Measurements from ENCODE around the gene OSBPL9.

The OSBPL9 gene

GRCh38 chr1:51733793-51734522, 117.1 kb downstream of the OSBPL9 start:
- Histone ChIP-seq H3K9me3 (ENCODE audit: low read length) (no peaks in the 10 kb centered on the region), H3K36me3 (ENCODE audit: insufficient read depth, low read length) (no peaks in the 10 kb centered on the region), H2AFZ (ENCODE audit: low read depth, low read length) (no peak overlapping the region), H3K27me3 (ENCODE audit: insufficient read depth, low read length) (no peaks in the 10 kb centered on the region), H3K4me1 (ENCODE audit: insufficient read depth, low read length) (peaks cover 19% of the 10 kb centered on the region), H3K4me3 (ENCODE audit: low read length) (no peak overlapping the region)

- no peaks in the 10 kb centered on the region for H3K36me3 ChIP-seq (ENCODE audit: insufficient read depth, low read length)
- peaks cover 18% of the 10 kb centered on the region for H3K4me1 ChIP-seq (ENCODE audit: insufficient read depth, low read length)
- no peaks in the 10 kb centered on the region for H3K27me3 ChIP-seq (ENCODE audit: insufficient read depth, low read length)
- no peak overlapping the region for H3K4me3 ChIP-seq (ENCODE audit: low read length)
- no peaks in the 10 kb centered on the region for H3K9me3 ChIP-seq (ENCODE audit: low read length)
- H2AFZ ChIP-seq (ENCODE audit: low read depth, low read length) = no peak overlapping the region
Measured at GRCh38 chr1:51734896-51735745, 118.2 kb downstream of the OSBPL9 start.

- Histone ChIP-seq H3K9me3 (ENCODE audit: low read length) (no peaks in the 10 kb centered on the region), H3K36me3 (ENCODE audit: insufficient read depth, low read length) (no peaks in the 10 kb centered on the region), H3K4me3 (ENCODE audit: low read length) (no peak overlapping the region), H2AFZ (ENCODE audit: low read depth, low read length) (no peak overlapping the region), H3K4me1 (ENCODE audit: insufficient read depth, low read length) (peaks cover 14% of the 10 kb centered on the region), H3K27me3 (ENCODE audit: insufficient read depth, low read length) (no peaks in the 10 kb centered on the region)
Measured at GRCh38 chr1:51735746-51736254, 118.9 kb downstream of the OSBPL9 start.

DNA sequence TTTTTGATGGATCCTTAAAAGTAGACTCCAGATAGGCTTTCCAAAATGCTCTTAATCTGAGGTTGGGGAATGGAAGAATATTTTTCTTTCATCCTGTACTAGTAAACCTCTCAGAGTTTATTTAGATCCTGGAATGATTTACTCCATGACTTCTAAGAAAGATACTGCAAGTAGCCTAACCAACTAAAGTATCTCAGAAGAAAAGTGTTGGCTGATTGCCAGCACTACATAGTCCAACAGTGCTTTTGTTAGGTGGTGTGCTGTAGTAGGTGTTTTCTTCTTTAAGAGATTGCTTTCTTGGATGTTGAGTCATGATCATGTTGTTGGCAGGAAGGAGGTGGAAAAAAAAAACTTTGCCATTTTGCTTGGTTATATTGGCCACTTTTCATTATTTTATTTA, 119.8 kb downstream of the OSBPL9 start:
- no peak overlapping the region for H2AFZ ChIP-seq (ENCODE audit: low read depth, low read length)

GRCh38 chr1:51738681-51739080, 121.8 kb downstream of the OSBPL9 start:
- no peak overlapping the region for H2AFZ ChIP-seq (ENCODE audit: low read depth, low read length)
- H3K36me3 ChIP-seq (ENCODE audit: insufficient read depth, low read length) = no peaks in the 10 kb centered on the region
- peaks cover 6% of the 10 kb centered on the region for H3K4me1 ChIP-seq (ENCODE audit: insufficient read depth, low read length)
- H3K27me3 ChIP-seq (ENCODE audit: insufficient read depth, low read length) = no peaks in the 10 kb centered on the region
- no peak overlapping the region for H3K4me3 ChIP-seq (ENCODE audit: low read length)
- no peaks in the 10 kb centered on the region for H3K9me3 ChIP-seq (ENCODE audit: low read length)

More for the DNA sequence above, 119.8 kb downstream of the OSBPL9 start:
- no peak overlapping the region for H3K4me3 ChIP-seq (ENCODE audit: low read length)
- H3K27me3 ChIP-seq (ENCODE audit: insufficient read depth, low read length) = no peaks in the 10 kb centered on the region
- H3K4me1 ChIP-seq (ENCODE audit: insufficient read depth, low read length) = peaks cover 9% of the 10 kb centered on the region
- no peaks in the 10 kb centered on the region for H3K36me3 ChIP-seq (ENCODE audit: insufficient read depth, low read length)
- no peaks in the 10 kb centered on the region for H3K9me3 ChIP-seq (ENCODE audit: low read length)

GRCh38 chr1:51740652-51741051, 123.8 kb downstream of the OSBPL9 start:
- Histone ChIP-seq H3K27me3 (ENCODE audit: insufficient read depth, low read length) (no peaks in the 10 kb centered on the region), H2AFZ (ENCODE audit: low read depth, low read length) (no peak overlapping the region), H3K4me1 (ENCODE audit: insufficient read depth, low read length) (peaks cover 4% of the 10 kb centered on the region), H3K4me3 (ENCODE audit: low read length) (no peak overlapping the region), H3K9me3 (ENCODE audit: low read length) (no peaks in the 10 kb centered on the region), H3K36me3 (ENCODE audit: insufficient read depth, low read length) (no peaks in the 10 kb centered on the region)

GRCh38 chr1:51741121-51741681, 124.3 kb downstream of the OSBPL9 start:
- no peak overlapping the region for H3K4me3 ChIP-seq (ENCODE audit: low read length)
- no peak overlapping the region for H2AFZ ChIP-seq (ENCODE audit: low read depth, low read length)

DNA sequence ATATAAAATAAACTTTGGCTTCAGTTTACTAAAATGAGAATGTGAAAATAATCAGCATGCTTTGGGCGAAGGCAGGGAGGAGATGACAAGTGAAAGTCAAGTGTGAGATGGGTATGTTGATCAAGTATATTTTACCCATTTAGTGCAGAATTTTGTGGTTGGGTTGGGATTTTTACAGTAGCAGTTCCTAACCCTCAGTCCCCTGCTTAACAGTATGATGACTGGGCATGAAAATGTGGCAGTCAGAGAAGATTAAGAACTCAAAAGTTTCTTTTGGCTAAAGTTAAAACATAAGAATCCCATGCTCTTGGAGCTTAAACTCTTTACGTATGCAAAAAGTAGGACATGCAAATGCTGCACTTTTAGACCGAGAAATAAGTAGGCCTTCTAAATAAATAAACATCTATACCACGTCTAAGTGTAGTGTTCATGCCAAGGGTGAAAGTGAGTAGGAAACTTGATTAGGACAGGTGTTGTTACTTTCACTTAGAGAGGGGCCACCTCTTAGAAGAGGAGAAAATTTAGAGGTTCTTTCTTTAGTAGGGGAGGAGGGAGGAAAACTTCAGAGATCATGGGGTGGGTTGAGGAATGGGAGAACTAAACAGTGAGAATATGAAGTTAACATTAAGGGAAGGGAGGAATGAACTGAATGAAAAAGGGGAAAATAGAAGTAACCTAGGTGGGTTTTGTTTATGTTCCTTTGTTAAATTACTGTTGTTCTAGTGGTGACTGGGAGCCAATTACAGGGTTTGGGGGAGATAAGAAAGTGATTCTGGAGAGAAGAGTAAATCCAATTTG, 127.8 kb downstream of the OSBPL9 start:
- no peaks in the 10 kb centered on the region for H3K4me1 ChIP-seq (ENCODE audit: insufficient read depth, low read length)
- H3K4me3 ChIP-seq (ENCODE audit: low read length) = no peak overlapping the region
- peaks cover 11% of the 10 kb centered on the region for H3K36me3 ChIP-seq (ENCODE audit: insufficient read depth, low read length)
- no peaks in the 10 kb centered on the region for H3K27me3 ChIP-seq (ENCODE audit: insufficient read depth, low read length)
- no peak overlapping the region for H2AFZ ChIP-seq (ENCODE audit: low read depth, low read length)
- no peaks in the 10 kb centered on the region for H3K9me3 ChIP-seq (ENCODE audit: low read length)

More at GRCh38 chr1:51741121-51741681, 124.3 kb downstream of the OSBPL9 start:
- Histone ChIP-seq H3K9me3 (ENCODE audit: low read length) (no peaks in the 10 kb centered on the region), H3K4me1 (ENCODE audit: insufficient read depth, low read length) (peaks cover 4% of the 10 kb centered on the region), H3K36me3 (ENCODE audit: insufficient read depth, low read length) (no peaks in the 10 kb centered on the region), H3K27me3 (ENCODE audit: insufficient read depth, low read length) (no peaks in the 10 kb centered on the region)

GRCh38 chr1:51745304-51745570, 128.3 kb downstream of the OSBPL9 start:
- H3K4me3 ChIP-seq (ENCODE audit: low read length) = no peak overlapping the region
- H3K27me3 ChIP-seq (ENCODE audit: insufficient read depth, low read length) = no peaks in the 10 kb centered on the region
- H3K36me3 ChIP-seq (ENCODE audit: insufficient read depth, low read length) = peaks cover 15% of the 10 kb centered on the region
- no peaks in the 10 kb centered on the region for H3K9me3 ChIP-seq (ENCODE audit: low read length)
- H2AFZ ChIP-seq (ENCODE audit: low read depth, low read length) = no peak overlapping the region
- H3K4me1 ChIP-seq (ENCODE audit: insufficient read depth, low read length) = no peaks in the 10 kb centered on the region

- Histone ChIP-seq H2AFZ (ENCODE audit: low read depth, low read length) (no peak overlapping the region), H3K4me1 (ENCODE audit: insufficient read depth, low read length) (no peaks in the 10 kb centered on the region), H3K4me3 (ENCODE audit: low read length) (no peak overlapping the region), H3K9me3 (ENCODE audit: low read length) (peaks cover 2% of the 10 kb centered on the region), H3K36me3 (ENCODE audit: insufficient read depth, low read length) (peaks cover 35% of the 10 kb centered on the region), H3K27me3 (ENCODE audit: insufficient read depth, low read length) (no peaks in the 10 kb centered on the region)
Measured at GRCh38 chr1:51749151-51749550, 132.3 kb downstream of the OSBPL9 start.

- H2AFZ ChIP-seq (ENCODE audit: low read depth, low read length) = no peak overlapping the region
- no peaks in the 10 kb centered on the region for H3K4me1 ChIP-seq (ENCODE audit: insufficient read depth, low read length)
- H3K27me3 ChIP-seq (ENCODE audit: insufficient read depth, low read length) = no peaks in the 10 kb centered on the region
- no peak overlapping the region for H3K4me3 ChIP-seq (ENCODE audit: low read length)
- H3K36me3 ChIP-seq (ENCODE audit: insufficient read depth, low read length) = peaks cover 40% of the 10 kb centered on the region
- H3K9me3 ChIP-seq (ENCODE audit: low read length) = peaks cover 2% of the 10 kb centered on the region
Measured at GRCh38 chr1:51750218-51750617, 133.3 kb downstream of the OSBPL9 start.

DNA sequence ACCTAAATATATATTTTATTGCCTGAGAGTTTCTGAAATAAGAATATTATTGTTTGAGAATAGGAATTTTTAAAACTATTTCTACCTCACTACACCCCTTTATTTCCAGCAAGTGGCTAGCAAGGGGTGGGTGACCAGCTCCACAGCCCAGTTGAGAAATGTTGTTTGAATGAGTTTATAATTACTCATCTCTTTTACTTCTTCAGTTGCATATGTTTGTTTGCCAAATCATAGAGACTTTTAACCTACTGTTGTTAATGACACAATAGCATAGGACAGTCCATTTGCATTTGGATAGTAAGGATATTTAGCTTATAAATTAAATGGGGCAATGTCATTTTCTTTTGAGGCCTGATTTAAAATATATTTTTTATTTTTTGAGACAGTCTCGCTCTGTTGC, 133.8 kb downstream of the OSBPL9 start:
- peaks cover 45% of the 10 kb centered on the region for H3K36me3 ChIP-seq (ENCODE audit: insufficient read depth, low read length)
- no peak overlapping the region for H3K4me3 ChIP-seq (ENCODE audit: low read length)
- H3K4me1 ChIP-seq (ENCODE audit: insufficient read depth, low read length) = no peaks in the 10 kb centered on the region
- H3K9me3 ChIP-seq (ENCODE audit: low read length) = peaks cover 2% of the 10 kb centered on the region
- H3K27me3 ChIP-seq (ENCODE audit: insufficient read depth, low read length) = no peaks in the 10 kb centered on the region
- H2AFZ ChIP-seq (ENCODE audit: low read depth, low read length) = no peak overlapping the region

Data from neuron (in vitro differentiated cells).